ENCODE results near the gene CLEC10A. TPM values are rescaled to one million over a fixed set of nuclear protein-coding genes. Genes with fewer than 3 reads are reported as not detected.
"Not testable (repeated sequence)": the region's sequence is repeated elsewhere in the genome, so short reads cannot be mapped to it uniquely, and the experiment has no call there.

The CLEC10A gene
- total RNA-seq, 6 donors from 2014 or later = 0.76 to 16.8 (median 5.1) TPM

- Histone ChIP-seq H3K27me3 (no peaks in the 10 kb centered on the region), H3K27ac (no peak overlapping the region), H3K4me3 (no peak overlapping the region), H3K9me3 (no peaks in the 10 kb centered on the region), H3K36me3 (no peaks in the 10 kb centered on the region), H3K4me1 (no peaks in the 10 kb centered on the region)
- peak in 1 of 2 donors; percentile 29 for DNase-seq
- 86 to 89% methylated on average over 14 of the region's 14 CpGs for WGBS, 2 donors
- no peak for ATAC-seq (ENCODE audit: low FRiP score in 2 of 2)
- TF ChIP-seq POLR2A (IDR thresholded peaks at IDR 0.05) (no peak), EP300 (IDR thresholded peaks at IDR 0.05) (no peak), CTCF (IDR thresholded peaks at IDR 0.05) (no peak), POLR2AphosphoS5 (IDR thresholded peaks at IDR 0.05) (no peak)
Observed at GRCh38 chr17:7101531-7101930, 21.5 kb upstream of the CLEC10A start.

- not testable (repeated sequence) for H3K27ac ChIP-seq; H3K27me3 ChIP-seq; H3K36me3 ChIP-seq; H3K9me3 ChIP-seq; ATAC-seq (ENCODE audit: low FRiP score in 2 of 2); H3K4me3 ChIP-seq; H3K4me1 ChIP-seq
- peak in 1 of 2 donors; percentile 76 for DNase-seq
- WGBS, 2 donors = 92 to 94% methylated on average over 25 to 49 of the region's 50 CpGs
Observed at GRCh38 chr17:7100641-7101379, 20.8 kb upstream of the CLEC10A start.

GRCh38 chr17:7098802-7099459, 18.9 kb upstream of the CLEC10A start:
- Histone ChIP-seq H3K4me3 (no peak overlapping the region), H3K4me1 (peaks cover 0 to 6% (median 2%) of the 10 kb centered on the region in 4 donors), H3K9me3 (no peaks in the 10 kb centered on the region), H3K27me3 (no peaks in the 10 kb centered on the region), H3K36me3 (no peaks in the 10 kb centered on the region), H3K27ac (no peak overlapping the region)
- TF ChIP-seq POLR2A (IDR thresholded peaks at IDR 0.05) (no peak), CTCF (IDR thresholded peaks at IDR 0.05) (no peak), EP300 (IDR thresholded peaks at IDR 0.05) (no peak), POLR2AphosphoS5 (IDR thresholded peaks at IDR 0.05) (no peak)
- peak in 1 of 2 donors; percentile 40 for ATAC-seq (ENCODE audit: low FRiP score in 2 of 2)
- 74% methylated on average over 13 of the region's 13 CpGs for WGBS, 2 donors
- no peak for DNase-seq

- H3K27me3 ChIP-seq = no peaks in the 10 kb centered on the region
- no peak overlapping the region for H3K4me3 ChIP-seq
- H3K27ac ChIP-seq = no peak overlapping the region
- WGBS, 2 donors = 59 to 71% methylated on average over 5 of the region's 5 CpGs
- peaks cover 0 to 6% (median 2%) of the 10 kb centered on the region in 4 donors for H3K4me1 ChIP-seq
- ATAC-seq (ENCODE audit: low FRiP score in 2 of 2) (no peak), DNase-seq (no peak)
- no peaks in the 10 kb centered on the region for H3K36me3 ChIP-seq
- TF ChIP-seq POLR2A (IDR thresholded peaks at IDR 0.05) = no peak
- no peak for TF ChIP-seq EP300 (IDR thresholded peaks at IDR 0.05)
- no peak for TF ChIP-seq POLR2AphosphoS5 (IDR thresholded peaks at IDR 0.05)
- TF ChIP-seq CTCF (IDR thresholded peaks at IDR 0.05) = no peak
- H3K9me3 ChIP-seq = no peaks in the 10 kb centered on the region
Observed at GRCh38 chr17:7097940-7098339, 17.9 kb upstream of the CLEC10A start.

- 56 to 77% methylated on average over 1 of the region's 1 CpG for WGBS, 2 donors
- H3K4me3 ChIP-seq = no peak overlapping the region
- no peak for DNase-seq
- TF ChIP-seq POLR2AphosphoS5 (IDR thresholded peaks at IDR 0.05) = no peak
- no peak for TF ChIP-seq EP300 (IDR thresholded peaks at IDR 0.05)
- no peak for TF ChIP-seq POLR2A (IDR thresholded peaks at IDR 0.05)
- no peak for TF ChIP-seq CTCF (IDR thresholded peaks at IDR 0.05)
- H3K9me3 ChIP-seq = no peaks in the 10 kb centered on the region
- no peak overlapping the region for H3K27ac ChIP-seq
- ATAC-seq (ENCODE audit: low FRiP score in 2 of 2) = peak in 1 of 2 donors; percentile 62
- no peaks in the 10 kb centered on the region for H3K27me3 ChIP-seq
- H3K4me1 ChIP-seq = peaks cover 0 to 6% (median 2%) of the 10 kb centered on the region in 4 donors
- H3K36me3 ChIP-seq = no peaks in the 10 kb centered on the region
Observed at GRCh38 chr17:7095625-7096024, 15.6 kb upstream of the CLEC10A start.
